ENCODE data around the gene CDH4.

Gene CDH4

DNA sequence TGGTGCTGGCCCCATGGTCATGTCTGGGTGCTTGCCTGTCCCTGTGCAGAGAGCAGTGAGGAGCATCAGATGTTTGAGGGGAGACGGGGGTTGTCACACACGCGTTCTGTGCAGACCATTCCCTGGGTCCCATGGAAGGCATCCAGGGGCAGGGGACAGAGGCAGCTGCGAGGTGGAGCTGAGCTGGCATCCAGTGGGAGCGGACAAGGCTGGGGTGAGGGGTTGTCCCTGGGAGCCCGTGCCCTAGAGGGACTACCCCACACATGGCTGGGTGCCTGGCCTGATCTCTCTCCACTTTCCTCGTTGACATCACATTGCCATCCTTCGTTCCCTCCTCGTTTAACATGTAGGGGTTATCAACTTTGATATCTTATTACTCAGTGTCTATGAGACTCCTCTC, 331.3 kb downstream of the CDH4 start:
- no peak for DNase-seq (ENCODE audit: low read depth)

GRCh38 chr20:61584851-61585250, 332.8 kb downstream of the CDH4 start:
- DNase-seq (ENCODE audit: low read depth), result no peak

DNA sequence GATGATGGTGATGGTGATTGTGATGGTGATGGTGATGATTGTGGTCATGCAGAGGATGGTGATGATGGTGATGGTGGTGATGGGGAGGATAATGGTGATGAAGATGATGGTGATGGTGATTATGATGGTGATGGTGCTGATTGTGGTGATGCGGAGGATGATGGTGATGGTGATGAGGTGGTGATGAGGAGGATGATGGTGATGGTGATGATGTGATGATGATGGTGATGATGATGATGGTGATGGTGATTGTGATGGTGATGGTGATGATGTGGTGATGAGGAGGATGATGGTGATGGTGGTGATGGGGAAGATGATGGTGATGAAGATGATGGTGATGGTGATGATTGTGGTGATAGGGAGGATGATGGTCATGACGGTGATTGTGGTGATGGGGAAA, 333.7 kb downstream of the CDH4 start:
- DNase-seq (ENCODE audit: low read depth), result no peak

DNA sequence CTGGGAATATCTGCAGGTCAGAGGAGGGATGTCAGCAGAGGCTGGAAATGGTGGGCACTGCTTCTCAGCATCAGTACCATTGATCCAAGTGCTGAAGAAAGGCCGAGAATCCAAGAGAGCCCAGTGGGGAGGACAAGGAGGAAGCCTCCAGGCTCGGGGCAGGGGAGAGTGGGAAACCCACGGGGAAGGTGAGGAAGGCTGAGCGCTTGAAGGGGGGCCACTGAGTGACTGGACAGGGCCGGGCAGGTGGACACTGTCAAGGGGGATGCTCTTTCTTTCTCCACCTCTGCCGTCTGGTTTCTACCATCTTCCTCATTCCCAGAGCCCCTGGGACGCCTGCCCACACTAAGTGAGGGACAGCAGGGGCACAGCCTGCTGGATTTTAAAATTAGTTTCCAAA, 335.0 kb downstream of the CDH4 start:
- DNase-seq (ENCODE audit: low read depth), result no peak

GRCh38 chr20:61587681-61588289, 335.7 kb downstream of the CDH4 start:
- DNase-seq (ENCODE audit: low read depth), result no peak

DNA sequence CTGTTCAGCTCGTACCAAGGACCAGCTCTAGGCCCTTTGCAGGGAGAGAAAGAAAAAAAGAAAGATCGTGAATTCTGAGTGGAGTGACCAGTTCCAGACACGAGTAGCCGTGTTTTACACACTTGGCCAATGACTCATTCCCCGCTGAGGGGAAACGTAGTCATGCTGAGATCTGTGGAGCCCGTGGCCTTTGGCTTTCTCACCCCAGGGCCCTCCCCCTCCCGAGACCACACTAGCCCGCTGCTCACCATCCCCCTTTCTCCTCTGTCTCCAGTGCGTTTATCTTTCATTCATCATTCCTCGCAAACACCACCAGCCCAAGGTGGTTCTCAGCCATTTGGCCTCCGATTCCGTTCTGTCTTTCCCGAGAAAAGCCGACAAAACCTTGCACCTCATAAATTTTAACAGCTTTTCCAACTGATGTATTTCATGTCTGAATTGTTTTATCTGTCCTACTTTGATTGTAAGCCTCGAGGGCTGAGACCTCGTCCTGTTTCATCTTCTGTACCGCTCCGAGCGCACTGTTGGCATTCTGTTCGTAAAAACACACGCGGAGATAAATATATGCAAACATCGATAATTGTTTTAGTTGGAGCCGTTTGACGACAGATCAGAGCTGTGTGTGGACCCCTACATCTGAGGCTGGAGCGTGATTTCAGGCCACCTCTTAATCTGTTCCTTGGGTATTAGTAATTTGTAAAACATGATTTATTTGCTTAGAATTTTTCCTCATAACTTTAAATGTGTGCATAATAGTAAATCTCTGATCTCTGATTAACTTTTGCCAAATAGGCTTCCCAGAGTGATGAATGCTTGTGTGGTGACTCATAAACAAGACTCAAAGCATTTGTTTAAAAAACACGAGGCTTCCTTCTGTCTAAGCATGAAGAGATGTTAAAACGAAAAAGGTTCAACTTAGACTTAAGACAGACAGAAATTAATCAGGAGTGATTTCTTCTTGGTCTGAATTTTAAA, 336.6 kb downstream of the CDH4 start:
- DNase-seq (ENCODE audit: low read depth), result no peak

DNA sequence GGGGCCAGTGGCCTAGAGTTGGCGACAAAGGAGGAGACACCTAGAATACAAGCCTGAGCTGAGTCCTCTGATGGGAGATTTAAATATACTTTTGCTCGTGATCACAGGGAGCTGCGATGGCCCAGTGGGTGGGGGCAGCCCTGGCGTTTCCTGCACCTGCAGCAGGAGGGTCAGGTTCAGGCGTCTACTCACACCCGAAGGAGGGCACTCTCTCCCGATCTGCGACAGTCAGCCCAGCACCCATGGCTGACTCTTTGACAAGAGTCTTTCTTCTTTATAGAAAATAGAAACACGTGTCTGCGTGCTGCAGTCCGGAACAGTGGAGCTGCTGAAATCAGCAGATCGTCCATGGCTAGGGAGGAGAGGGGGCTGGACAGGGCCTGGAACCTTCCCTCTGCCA, 338.2 kb downstream of the CDH4 start:
- no peak for DNase-seq (ENCODE audit: low read depth)

GRCh38 chr20:61593516-61593915, 341.5 kb downstream of the CDH4 start:
- DNase-seq (ENCODE audit: low read depth), result no peak

DNA sequence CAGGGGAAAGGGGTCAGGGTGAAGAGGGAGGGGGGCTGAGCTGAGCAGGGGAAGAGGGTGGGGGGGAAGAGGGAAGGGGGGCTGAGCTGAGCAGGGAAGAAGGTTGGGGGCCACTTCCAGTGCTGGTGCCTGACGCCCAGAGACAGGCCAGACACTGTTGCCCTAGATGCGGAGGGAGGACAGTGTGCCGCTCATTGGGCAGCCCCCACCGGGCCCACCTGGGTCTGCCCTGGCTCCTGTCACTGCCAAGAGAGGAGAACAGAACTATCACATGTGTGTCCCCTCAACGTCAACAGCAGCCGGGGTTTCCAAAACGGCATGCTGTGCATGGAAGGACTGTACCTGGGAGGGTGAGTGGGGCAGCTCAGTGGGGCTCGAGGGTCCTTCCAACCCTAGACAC, 342.1 kb downstream of the CDH4 start:
- DNase-seq (ENCODE audit: low read depth), result no peak

DNA sequence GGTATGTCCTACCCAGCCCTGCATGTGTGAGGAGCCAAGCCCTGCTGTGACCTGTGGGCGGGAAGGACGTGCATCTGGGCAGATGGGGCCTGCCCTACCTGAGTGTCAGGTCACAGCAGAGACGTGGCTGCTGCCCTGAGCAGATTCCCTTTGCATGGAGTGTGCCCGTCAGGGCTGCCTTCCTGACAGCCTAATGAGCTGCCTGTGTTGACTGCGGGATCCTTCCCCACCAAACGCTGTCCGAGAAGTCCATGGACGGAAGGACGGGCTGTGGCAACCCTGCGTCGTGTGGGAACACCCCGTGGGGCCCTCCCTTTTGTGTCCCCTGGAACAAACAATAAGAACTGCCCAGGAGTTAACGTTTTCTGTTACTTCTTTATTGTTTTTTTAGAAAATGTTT, 343.2 kb downstream of the CDH4 start:
- no peak for DNase-seq (ENCODE audit: low read depth)

DNA sequence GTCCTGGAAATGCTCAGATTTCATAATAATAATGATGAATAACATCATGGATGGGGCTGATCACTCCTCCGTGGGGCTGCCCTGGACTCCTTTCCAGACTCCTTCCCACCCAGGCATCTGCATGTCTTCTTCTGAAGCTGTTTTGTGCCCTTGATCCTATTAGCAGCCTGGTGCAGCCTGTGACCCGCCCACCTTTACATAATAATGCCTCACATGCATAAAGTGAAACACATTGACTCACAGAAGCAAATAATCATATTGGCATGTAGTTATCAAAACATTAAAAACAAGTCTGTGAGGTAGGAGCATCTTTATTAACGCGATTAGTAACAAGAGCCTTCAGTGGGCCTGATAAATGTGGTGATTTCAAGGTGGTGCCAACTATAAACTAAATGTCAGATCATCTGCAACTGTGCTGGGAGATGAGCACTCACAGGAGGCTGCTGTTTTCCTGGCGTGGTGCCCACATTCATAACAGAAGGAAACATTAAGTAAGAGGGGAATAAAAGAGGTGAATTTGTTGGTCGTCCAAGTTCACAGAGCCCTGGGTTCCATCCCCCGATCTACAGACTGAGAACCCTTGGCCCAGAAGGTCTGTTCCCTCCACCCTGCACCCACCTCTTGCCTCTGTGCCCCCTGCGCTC, 344.7 kb downstream of the CDH4 start:
- DNase-seq (ENCODE audit: low read depth), result no peak

GRCh38 chr20:61597996-61598395, 345.9 kb downstream of the CDH4 start:
- DNase-seq (ENCODE audit: low read depth), result no peak

GRCh38 chr20:61598586-61598985, 346.5 kb downstream of the CDH4 start:
- no peak for DNase-seq (ENCODE audit: low read depth)

GRCh38 chr20:61599061-61599531, 347.0 kb downstream of the CDH4 start:
- no peak for DNase-seq (ENCODE audit: low read depth)

DNA sequence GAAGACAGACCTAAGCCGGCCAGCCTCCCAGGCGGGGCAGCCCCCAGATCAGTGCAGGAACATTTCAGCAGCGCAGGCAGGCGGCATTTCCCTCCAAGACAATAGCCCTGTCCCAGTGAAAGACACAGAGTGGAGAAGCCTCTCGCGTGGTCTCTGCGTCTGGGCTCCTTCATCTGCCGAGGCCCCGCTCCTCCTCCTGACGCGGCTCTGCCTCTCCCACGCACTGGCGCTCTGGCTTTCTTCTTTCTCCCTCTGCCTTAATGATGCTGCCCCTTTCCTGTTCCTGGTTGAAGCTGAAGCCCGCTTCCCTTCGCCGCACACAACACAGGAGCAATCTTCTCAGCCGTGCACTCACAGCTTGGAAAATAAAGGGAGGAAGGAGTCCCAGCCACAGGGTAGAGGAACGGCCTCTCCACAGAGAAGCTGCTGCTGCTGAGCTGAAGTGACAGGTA, 347.5 kb downstream of the CDH4 start:
- no peak for DNase-seq (ENCODE audit: low read depth)

- DNase-seq (ENCODE audit: low read depth), result no peak
Measured at GRCh38 chr20:61600016-61600415, 348.0 kb downstream of the CDH4 start.

DNA sequence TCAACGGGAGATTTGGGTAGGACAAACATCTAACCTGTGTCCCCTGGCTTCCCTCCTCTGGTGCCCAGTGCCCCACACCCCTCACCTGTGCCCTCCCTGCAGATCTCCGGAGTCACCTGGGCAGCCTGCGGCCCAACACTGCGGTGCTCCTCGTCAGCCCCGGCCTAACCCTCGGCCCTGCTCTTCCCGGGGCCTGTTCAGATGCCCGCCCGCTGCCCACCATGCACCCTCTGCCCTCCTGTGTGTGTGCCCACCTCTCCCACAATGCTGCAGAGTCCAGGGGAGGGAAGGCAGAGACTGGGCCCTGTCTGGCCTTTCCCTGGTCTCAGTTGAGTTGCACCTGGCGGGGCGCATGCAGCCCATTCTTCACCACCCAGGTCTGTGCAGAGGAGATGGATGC, 349.3 kb downstream of the CDH4 start:
- DNase-seq (ENCODE audit: low read depth), result no peak

- no peak for DNase-seq (ENCODE audit: low read depth)
Measured at GRCh38 chr20:61601853-61602252, 349.8 kb downstream of the CDH4 start.

- DNase-seq (ENCODE audit: low read depth), result no peak
Measured at GRCh38 chr20:61603715-61604114, 351.7 kb downstream of the CDH4 start.

- no peak for DNase-seq (ENCODE audit: low read depth)
Measured at GRCh38 chr20:61604549-61604948, 352.5 kb downstream of the CDH4 start.

DNA sequence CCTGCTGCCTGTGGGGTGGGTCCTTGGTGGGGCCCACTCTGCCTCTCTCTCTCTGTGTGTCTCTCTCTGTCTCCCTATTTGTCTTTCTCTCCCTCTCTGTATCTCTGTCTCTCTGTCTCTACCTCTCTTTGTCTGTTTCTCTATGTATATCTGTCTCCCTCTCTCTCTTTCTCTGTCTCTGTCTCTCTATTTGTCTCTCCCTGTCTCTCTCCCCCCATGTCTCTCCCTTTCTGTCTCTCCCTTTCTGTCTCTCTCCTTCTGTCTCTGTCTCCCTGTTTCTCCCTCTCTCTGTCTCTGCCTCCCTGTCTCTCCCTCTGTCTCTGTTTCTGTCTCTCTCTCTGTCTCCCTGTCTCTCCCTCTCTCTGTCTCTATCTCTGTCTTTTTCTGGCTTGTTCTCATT, 353.2 kb downstream of the CDH4 start:
- DNase-seq (ENCODE audit: low read depth), result no peak

DNA sequence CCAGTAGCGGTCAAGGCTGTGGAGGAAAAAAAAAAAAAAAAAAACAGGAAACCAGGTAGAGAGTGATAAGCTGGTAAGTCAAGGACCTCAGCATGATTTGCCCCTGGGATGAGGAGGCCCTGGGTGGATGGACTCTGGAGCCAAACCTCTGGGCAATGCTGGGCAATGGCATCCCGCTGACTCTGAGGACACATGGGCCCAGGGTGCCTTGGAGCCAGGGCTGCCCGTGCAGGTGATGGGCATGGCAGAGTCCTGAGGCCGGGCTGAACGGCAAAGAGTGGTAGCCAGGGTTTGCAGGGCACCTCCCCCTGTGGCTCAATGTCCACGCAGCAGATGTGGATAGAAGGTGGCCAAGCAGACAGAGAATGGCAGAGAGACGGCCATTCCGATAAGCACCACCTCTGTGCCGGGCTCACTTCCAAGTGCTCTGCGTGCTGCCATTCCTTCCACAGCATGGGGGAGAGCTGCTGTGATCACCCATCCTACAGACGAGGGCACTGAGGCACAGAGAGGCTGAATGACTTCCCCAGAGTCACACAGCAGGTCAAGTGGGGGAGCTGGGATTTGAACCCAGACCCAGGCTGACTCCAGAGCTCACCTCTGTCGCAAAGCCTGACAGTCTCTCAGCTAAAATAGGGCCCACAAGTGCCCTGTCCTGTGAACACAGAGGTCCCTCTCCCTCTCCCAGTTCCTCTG, 353.9 kb downstream of the CDH4 start:
- DNase-seq (ENCODE audit: low read depth), result no peak
